Stimulated activated CD8-positive, alpha-beta memory T cell treated with anti-CD3 and anti-CD28 coated beads, Interleukin-12 subunit alpha, Interleukin-12 subunit beta, amount 100 ng/mL, for 4 hours (primary cell): ENCODE measurements around the gene CFAP251.
"Not testable (repeated sequence)": the region's sequence is repeated elsewhere in the genome, so short reads cannot be mapped to it uniquely, and the experiment has no call there.

Experiments
- DNase-seq: peaks from one replicate; pipeline ENCODE4 v3.0.0-alpha.2; 2020; ENCODE audit warnings: low read depth

CFAP251 gene

GRCh38 chr12:122028165-122028904 is 109.9 kb downstream of the CFAP251 start:
- DNase-seq: no peak

GRCh38 chr12:122028905-122029560 is 110.6 kb downstream of the CFAP251 start:
- DNase-seq: peak; percentile 28

GRCh38 chr12:122029620-122030423 is 111.4 kb downstream of the CFAP251 start:
- no peak for DNase-seq

- DNase-seq: no peak
These were observed 112.1 kb downstream of the CFAP251 start for GRCh38 chr12:122030424-122031035.

- peak; percentile 24 for DNase-seq
These were observed 113.2 kb downstream of the CFAP251 start for GRCh38 chr12:122031342-122032216.

- no peak for DNase-seq
These were observed 114.2 kb downstream of the CFAP251 start for GRCh38 chr12:122032580-122032979.

- no peak for DNase-seq
These were observed 116.9 kb downstream of the CFAP251 start for GRCh38 chr12:122035292-122035691.

- no peak for DNase-seq
These were observed 117.8 kb downstream of the CFAP251 start for GRCh38 chr12:122036153-122036552.

- DNase-seq: no peak
These were observed 122.4 kb downstream of the CFAP251 start for GRCh38 chr12:122040579-122041386.

- not testable (repeated sequence) for DNase-seq
These were observed 123.1 kb downstream of the CFAP251 start for GRCh38 chr12:122041458-122041857.

GRCh38 chr12:122042910-122043309 is 124.5 kb downstream of the CFAP251 start:
- DNase-seq: no peak

- DNase-seq: no peak
These were observed 125.1 kb downstream of the CFAP251 start for GRCh38 chr12:122043476-122043875.

GRCh38 chr12:122045262-122045661 is 126.9 kb downstream of the CFAP251 start:
- no peak for DNase-seq

GRCh38 chr12:122046145-122046544 is 127.8 kb downstream of the CFAP251 start:
- no peak for DNase-seq

GRCh38 chr12:122048151-122048550 is 129.8 kb downstream of the CFAP251 start:
- no peak for DNase-seq

- no peak for DNase-seq
These were observed 131.4 kb downstream of the CFAP251 start for GRCh38 chr12:122049827-122050226.

- DNase-seq: no peak
These were observed 132.3 kb downstream of the CFAP251 start for GRCh38 chr12:122050706-122051105.

GRCh38 chr12:122051231-122051876 is 133.0 kb downstream of the CFAP251 start:
- DNase-seq: no peak

GRCh38 chr12:122052285-122052684 is 133.9 kb downstream of the CFAP251 start:
- DNase-seq: no peak
